Ectodermal cell (in vitro differentiated cells): ENCODE results near the gene PDLIM7.

Source experiments
- H3K27ac ChIP-seq: 2 replicates; pipeline ENCODE4 v1.7.0; 2013; ENCODE audit warnings: mild to moderate bottlenecking, low read depth, low read length; ENCODE audit not compliant: insufficient read depth, poor library complexity, severe bottlenecking
- H3K27me3 ChIP-seq: 2 replicates; pipeline ENCODE4 v1.7.0; 2013; ENCODE audit warnings: mild to moderate bottlenecking, low read length; ENCODE audit not compliant: insufficient read depth, control insufficient read depth, poor library complexity, severe bottlenecking
- H3K36me3 ChIP-seq: one replicate; pipeline ENCODE4 v1.7.0; 2013; ENCODE audit warnings: low read length; ENCODE audit not compliant: control insufficient read depth, insufficient read depth
- H3K4me1 ChIP-seq: one replicate; pipeline ENCODE4 v1.7.0; 2013; ENCODE audit warnings: low read length; ENCODE audit not compliant: control insufficient read depth, insufficient read depth
- H3K4me3 ChIP-seq: 2 replicates; pipeline ENCODE4 v1.7.0; 2013; ENCODE audit warnings: low read depth, low read length, control low read depth; ENCODE audit not compliant: insufficient read depth
- H3K9me3 ChIP-seq: 2 replicates; pipeline ENCODE4 v1.7.0; 2013; ENCODE audit warnings: mild to moderate bottlenecking, low read length, moderate library complexity; ENCODE audit not compliant: control insufficient read depth
- WGBS, 2 experiments: methylation state at CpG; one replicate each; pipeline ENCODE4 v1.1.7; 2013; ENCODE audit warnings: missing lambda C conversion rate in 2 of 2; 5-methylcytosine and 5-hydroxymethylcytosine counted together

PDLIM7 gene

GRCh38 chr5:177507596-177508220, 10.3 kb upstream of the PDLIM7 start:
- H3K36me3 ChIP-seq, result peaks cover 8% of the 10 kb centered on the region
- 92 to 94% methylated on average over 17 of the region's 17 CpGs for WGBS, 2 experiments

GRCh38 chr5:177507165-177507564, 9.8 kb upstream of the PDLIM7 start:
- Histone ChIP-seq H3K36me3 (peaks cover 8% of the 10 kb centered on the region), H3K4me3 (no peak overlapping the region), H3K9me3 (no peaks in the 10 kb centered on the region), H3K27me3 (no peaks in the 10 kb centered on the region), H3K27ac (no peak overlapping the region), H3K4me1 (peaks cover 10% of the 10 kb centered on the region)
- 89 to 90% methylated on average over 9 of the region's 9 CpGs for WGBS, 2 experiments

More at GRCh38 chr5:177507596-177508220, 10.3 kb upstream of the PDLIM7 start:
- Histone ChIP-seq H3K9me3 (no peaks in the 10 kb centered on the region), H3K27me3 (no peaks in the 10 kb centered on the region), H3K27ac (no peak overlapping the region), H3K4me3 (no peak overlapping the region), H3K4me1 (peaks cover 7% of the 10 kb centered on the region)

GRCh38 chr5:177505075-177505474, 7.7 kb upstream of the PDLIM7 start:
- peaks cover 16% of the 10 kb centered on the region for H3K4me1 ChIP-seq
- no peak overlapping the region for H3K27ac ChIP-seq
- H3K9me3 ChIP-seq, result no peaks in the 10 kb centered on the region
- H3K4me3 ChIP-seq, result no peak overlapping the region
- WGBS, 2 experiments, result 90 to 93% methylated on average over 4 of the region's 4 CpGs
- H3K36me3 ChIP-seq, result no peaks in the 10 kb centered on the region
- H3K27me3 ChIP-seq, result no peaks in the 10 kb centered on the region

GRCh38 chr5:177504086-177505056, 7.0 kb upstream of the PDLIM7 start:
- WGBS, 2 experiments, result 95 to 97% methylated on average over 47 of the region's 47 CpGs
- Histone ChIP-seq H3K9me3 (no peaks in the 10 kb centered on the region), H3K4me3 (no peak overlapping the region), H3K4me1 (peaks cover 14% of the 10 kb centered on the region), H3K36me3 (no peaks in the 10 kb centered on the region), H3K27me3 (peaks cover 4% of the 10 kb centered on the region), H3K27ac (no peak overlapping the region)

- no peak overlapping the region for H3K4me3 ChIP-seq
- WGBS, 2 experiments, result 91 to 93% methylated on average over 24 of the region's 24 CpGs
- no peaks in the 10 kb centered on the region for H3K9me3 ChIP-seq
- H3K27ac ChIP-seq, result no peak overlapping the region
- no peaks in the 10 kb centered on the region for H3K36me3 ChIP-seq
- peaks cover 9% of the 10 kb centered on the region for H3K4me1 ChIP-seq
- H3K27me3 ChIP-seq, result peaks cover 12% of the 10 kb centered on the region
Observed at GRCh38 chr5:177503351-177504085, 6.1 kb upstream of the PDLIM7 start.

- WGBS, 2 experiments, result 86 to 87% methylated on average over 16 of the region's 16 CpGs
- no peaks in the 10 kb centered on the region for H3K9me3 ChIP-seq
- H3K27ac ChIP-seq, result no peak overlapping the region
Observed at GRCh38 chr5:177502886-177503285, 5.5 kb upstream of the PDLIM7 start.

GRCh38 chr5:177501874-177502678, 4.7 kb upstream of the PDLIM7 start:
- H3K4me3 ChIP-seq, result no peak overlapping the region
- peaks cover 22% of the 10 kb centered on the region for H3K27me3 ChIP-seq
- peaks cover 9% of the 10 kb centered on the region for H3K4me1 ChIP-seq
- H3K36me3 ChIP-seq, result no peaks in the 10 kb centered on the region
- no peak overlapping the region for H3K27ac ChIP-seq
- no peaks in the 10 kb centered on the region for H3K9me3 ChIP-seq
- 67 to 69% methylated on average over 9 of the region's 9 CpGs for WGBS, 2 experiments

More at GRCh38 chr5:177502886-177503285, 5.5 kb upstream of the PDLIM7 start:
- H3K4me1 ChIP-seq, result peaks cover 9% of the 10 kb centered on the region
- H3K4me3 ChIP-seq, result no peak overlapping the region
- H3K36me3 ChIP-seq, result no peaks in the 10 kb centered on the region
- peaks cover 19% of the 10 kb centered on the region for H3K27me3 ChIP-seq

- no peak overlapping the region for H3K27ac ChIP-seq
- peaks cover 9% of the 10 kb centered on the region for H3K4me1 ChIP-seq
- H3K9me3 ChIP-seq, result no peaks in the 10 kb centered on the region
- H3K27me3 ChIP-seq, result peaks cover 22% of the 10 kb centered on the region
- 32 to 35% methylated on average over 10 of the region's 10 CpGs for WGBS, 2 experiments
- no peaks in the 10 kb centered on the region for H3K36me3 ChIP-seq
- H3K4me3 ChIP-seq, result no peak overlapping the region
Observed at GRCh38 chr5:177500685-177501522, 3.5 kb upstream of the PDLIM7 start.

- Histone ChIP-seq H3K27ac (no peak overlapping the region), H3K4me3 (no peak overlapping the region), H3K36me3 (no peaks in the 10 kb centered on the region), H3K4me1 (peaks cover 20% of the 10 kb centered on the region), H3K27me3 (peaks cover 22% of the 10 kb centered on the region), H3K9me3 (no peaks in the 10 kb centered on the region)
- 83 to 86% methylated on average over 6 of the region's 6 CpGs for WGBS, 2 experiments
Observed at GRCh38 chr5:177499842-177500241, 2.4 kb upstream of the PDLIM7 start.
